SH-SY5Y (cell line): ENCODE measurements around the gene PIR.

ENCODE experiments used
- GATA2 ChIP-seq: IDR thresholded peaks from 2 replicates; pipeline ENCODE4 v1.6.1; 2011; ENCODE audit warnings: mild to moderate bottlenecking, low read depth, low read length
- GATA3 ChIP-seq: IDR thresholded peaks from 2 replicates; pipeline ENCODE4 v1.6.1; 2011; ENCODE audit warnings: low read depth, mild to moderate bottlenecking, low read length, moderate library complexity

- TF ChIP-seq GATA2 = no peak
- TF ChIP-seq GATA3 = no peak
Observed at GRCh38 chrX:15495801-15496200, 2.7 kb upstream of the PIR start.
